HG03139 (cell line): ENCODE results near the gene LUM.

Experiments
- ATAC-seq: cut with Tn5 transposase; IDR thresholded peaks from one replicate; pipeline ENCODE4 v1.9.1; 2021; ENCODE audit not compliant: unreplicated experiment

The LUM gene

DNA sequence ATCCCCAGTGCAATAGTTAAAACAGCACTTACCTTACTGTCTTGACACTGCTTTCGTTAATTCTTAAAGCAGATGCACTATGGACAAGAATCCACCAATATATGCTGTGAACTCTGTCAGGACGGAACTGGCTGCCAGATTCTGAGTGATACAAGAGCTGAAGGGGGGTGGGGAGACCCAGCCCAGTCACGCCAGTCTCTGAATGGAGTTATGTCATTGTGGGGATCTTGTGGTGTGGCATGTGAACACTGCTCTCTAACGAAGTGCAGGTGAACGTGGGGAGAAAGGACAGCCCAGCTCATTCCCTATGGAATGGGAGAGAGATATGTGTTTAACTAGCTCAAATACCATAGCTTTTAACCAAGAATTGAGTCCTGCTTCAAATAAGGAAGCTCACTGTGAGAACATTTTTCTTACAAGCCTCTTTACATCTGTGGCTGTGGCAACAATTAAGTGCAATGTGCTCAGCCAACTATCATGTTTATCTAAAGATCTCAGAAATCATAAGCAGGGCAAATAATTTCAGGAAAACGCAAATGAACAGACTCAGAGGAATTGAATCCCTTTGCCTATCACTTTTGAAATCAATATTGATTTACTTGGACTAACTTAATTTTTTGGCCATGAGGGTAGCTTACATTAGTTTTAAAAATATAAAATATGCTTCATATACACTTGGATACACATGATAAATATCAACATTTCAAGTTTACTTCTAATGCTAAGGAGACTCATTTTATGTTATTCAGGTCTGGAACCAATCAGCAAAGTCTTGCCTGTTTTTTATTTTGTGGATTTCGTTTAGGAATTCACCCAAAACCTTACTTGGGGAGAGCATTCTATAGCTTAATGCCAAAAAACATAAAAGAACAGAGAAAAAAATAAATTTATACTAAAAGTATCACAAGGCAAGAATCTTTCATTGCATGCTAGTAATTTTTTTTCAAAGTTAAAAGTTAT lies at the start of gene LUM:
TSS of gene LUM (minus strand) at position 129 of the 960 bp plus-strand sequence. CDS start 2,515 bp downstream, outside the sequence.
- no peak for ATAC-seq

DNA sequence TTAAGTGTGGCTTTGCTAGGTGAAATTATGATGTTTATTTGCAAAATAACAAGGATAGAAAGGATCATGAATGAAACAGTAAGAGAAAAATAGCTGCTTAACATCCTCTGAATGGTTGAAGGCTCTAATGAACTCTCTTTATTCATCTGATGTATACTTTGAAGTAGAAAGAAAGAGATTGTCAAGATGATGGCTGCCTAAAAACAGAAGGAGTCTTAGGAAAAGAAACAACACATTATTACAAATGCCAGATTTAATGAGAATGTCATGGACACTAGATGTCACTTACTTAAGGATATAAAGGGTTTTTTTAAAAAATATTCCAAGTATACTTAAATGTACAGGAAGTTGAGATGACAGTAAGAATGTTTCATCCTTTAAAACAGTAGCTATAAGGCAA lies 49.7 kb upstream of the LUM start:
- ATAC-seq = no peak

- no peak for ATAC-seq
Measured at GRCh38 chr12:91155990-91156389, 44.7 kb upstream of the LUM start.

DNA sequence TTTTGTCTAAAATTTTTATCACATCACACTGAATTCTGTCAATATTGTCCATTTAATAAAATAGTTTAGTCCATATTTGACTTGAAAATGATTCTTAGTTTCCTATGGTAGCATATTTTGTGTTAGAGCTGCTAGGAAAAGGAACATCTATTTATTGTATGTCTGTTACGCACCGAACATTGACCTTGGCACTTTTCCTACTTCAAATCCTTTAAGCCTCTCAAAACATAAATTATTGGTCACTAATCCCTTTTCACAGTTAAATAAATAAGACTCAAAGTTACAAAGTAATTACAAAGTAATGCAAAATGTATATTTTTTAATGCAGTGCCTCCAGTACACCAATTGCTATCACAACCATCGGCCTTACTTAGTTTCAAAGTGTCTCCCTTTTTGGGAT lies 42.8 kb upstream of the LUM start:
- ATAC-seq = no peak

DNA sequence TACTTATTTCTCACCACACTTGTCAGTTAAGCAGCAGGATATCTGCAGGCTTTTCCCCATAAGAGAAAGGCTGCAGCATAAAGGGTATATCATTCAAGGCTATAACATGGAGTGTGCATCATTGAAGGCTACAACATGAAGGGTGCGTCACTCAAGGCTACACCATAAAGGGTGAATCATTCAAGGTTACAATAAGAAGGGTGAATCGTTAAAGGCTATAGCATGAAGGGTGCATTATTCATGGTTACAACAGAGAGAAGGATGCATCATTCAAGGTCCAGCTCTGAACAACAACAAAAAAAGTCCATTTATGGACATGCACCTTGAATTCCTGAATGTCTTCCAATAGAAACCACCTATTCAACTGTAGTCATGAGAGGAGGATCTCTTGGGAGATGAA lies 32.8 kb upstream of the LUM start:
- no peak for ATAC-seq

DNA sequence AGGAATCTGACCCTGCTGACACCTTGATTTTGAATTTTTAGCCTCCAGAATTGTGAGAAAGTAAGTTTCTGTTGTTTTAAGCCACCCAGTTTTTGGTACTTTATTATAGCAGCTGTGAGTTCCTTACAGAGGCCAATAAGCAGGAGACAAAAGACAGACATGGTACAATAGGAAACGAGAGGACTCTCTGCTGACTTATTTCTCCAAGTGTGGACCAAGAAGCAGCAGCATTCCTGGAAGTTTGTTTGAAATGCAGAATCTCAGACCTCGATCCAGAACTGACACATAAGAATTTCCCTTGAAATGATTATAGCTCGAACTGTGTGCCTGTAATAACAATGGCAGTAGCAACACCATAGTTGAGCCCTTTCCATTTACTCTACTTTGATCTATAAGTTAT lies 31.9 kb upstream of the LUM start:
- ATAC-seq = no peak

DNA sequence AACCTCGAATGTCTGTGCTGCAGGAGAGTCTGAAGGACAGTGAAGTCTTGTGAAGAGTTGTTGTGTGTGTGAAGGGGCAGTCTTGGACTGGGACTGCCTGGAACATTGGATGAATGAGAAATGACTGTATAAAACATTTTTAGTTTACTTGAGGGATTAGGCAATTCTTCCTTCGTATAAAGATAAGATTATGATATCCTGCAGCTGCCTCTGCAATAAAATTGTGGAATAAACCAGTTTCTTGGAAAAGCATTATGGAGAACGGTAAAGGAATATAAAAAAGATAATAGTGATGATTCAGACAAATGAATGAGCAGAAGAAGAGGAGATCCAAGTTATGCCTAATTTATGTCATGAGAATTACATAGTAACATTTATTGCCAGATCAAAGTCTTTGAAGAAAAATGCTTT lies 30.9 kb upstream of the LUM start:
- no peak for ATAC-seq

- ATAC-seq = no peak
Measured at GRCh38 chr12:91140026-91140931, 29.0 kb upstream of the LUM start.

- no peak for ATAC-seq
Measured at GRCh38 chr12:91139286-91139685, 28.0 kb upstream of the LUM start.

- no peak for ATAC-seq
Measured at GRCh38 chr12:91138337-91138920, 27.1 kb upstream of the LUM start.

DNA sequence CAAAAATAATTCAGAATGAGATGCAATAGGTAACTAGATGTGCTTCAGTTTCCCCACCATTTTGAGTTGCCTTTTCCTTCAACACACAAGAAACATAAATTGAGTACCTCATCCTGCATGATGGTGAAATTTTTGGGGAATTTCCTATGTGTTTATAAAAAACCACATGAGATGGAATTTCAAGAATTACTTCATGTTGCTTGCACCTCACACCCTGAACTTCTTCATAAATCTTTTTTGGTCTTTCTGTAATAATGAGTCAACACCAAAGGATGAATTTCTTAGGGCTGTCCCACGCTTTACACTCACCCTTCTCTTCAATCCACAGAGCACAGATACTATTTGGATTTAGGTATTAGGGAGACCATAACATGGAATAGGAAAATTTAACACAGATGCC lies 22.6 kb upstream of the LUM start:
- ATAC-seq = no peak

GRCh38 chr12:91129662-91130362 lies 18.5 kb upstream of the LUM start:
- ATAC-seq = no peak

DNA sequence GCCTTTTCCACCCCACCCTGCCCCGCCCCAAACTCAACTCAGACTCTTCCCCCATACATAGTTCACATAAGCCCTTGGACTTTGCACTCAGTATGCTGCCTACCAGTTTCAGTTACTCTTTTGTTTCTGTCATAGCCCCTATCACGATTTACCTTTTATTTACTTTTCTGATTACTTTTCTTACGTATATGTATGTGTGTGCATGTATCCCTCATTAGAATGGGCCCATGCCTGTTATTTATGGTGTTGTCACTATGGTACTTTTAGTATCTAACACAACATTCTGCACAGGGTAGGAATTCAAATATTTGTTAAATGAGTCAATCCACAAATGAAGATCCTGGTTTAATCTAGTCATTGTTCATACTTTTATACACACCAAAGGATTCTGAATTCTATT lies 16.5 kb upstream of the LUM start:
- no peak for ATAC-seq

DNA sequence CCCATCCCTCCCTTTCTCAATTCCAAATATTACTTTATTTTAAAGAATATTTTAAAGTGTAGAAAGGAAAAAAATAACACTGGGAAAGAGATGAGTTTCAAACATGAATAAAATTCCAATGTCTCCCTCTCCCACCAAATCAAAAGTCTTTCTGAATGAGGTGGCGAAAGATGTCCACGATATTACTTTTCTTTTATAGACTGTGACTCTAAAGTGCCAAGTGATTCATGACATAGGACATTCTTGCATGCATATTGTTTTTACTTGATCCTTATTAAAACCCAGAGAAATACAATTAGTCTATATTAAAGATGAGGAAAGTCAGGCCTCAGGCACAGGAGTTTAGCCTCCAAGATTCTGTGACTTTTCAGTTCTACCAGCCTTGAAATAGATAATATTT lies 16.0 kb upstream of the LUM start:
- no peak for ATAC-seq

DNA sequence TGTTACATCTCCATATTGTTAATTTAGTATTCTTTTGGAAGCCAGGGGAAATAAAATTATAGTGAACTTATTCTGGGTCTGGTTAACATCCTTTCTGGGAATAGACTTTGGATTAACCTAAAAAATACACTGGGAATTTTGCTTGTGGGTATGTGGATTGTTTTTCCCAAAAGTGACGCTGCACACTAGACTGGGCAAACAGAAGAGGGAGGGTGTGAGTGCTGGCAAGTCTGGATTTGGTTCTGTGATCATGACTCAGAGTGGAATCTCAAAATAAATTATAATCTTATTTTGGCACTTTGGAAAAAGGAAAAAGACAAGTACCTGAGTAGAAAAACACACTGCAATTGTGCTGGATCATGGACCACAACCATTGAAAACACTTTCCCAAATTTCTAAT lies 15.2 kb upstream of the LUM start:
- no peak for ATAC-seq

GRCh38 chr12:91123236-91123916 lies 12.1 kb upstream of the LUM start:
- no peak for ATAC-seq

DNA sequence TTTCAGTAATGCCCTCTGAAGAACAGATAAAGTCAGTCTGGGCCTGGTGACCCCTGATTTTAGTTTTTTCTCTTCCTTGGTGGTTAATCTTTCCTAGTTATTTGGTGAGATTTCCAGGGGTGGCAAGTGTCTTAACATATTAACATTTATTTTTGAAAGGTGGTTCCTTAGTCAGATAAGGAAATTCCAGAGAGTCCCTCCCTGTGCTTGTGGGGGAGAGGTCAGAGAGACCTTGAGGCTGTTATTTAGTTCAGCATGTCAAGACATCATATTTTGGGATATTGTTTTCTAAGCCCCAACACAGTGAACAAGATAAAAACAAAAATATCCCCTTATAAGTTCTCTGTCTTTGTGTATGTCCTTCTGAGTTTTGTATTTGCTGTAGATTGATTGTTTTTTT lies 9.5 kb upstream of the LUM start:
- no peak for ATAC-seq

DNA sequence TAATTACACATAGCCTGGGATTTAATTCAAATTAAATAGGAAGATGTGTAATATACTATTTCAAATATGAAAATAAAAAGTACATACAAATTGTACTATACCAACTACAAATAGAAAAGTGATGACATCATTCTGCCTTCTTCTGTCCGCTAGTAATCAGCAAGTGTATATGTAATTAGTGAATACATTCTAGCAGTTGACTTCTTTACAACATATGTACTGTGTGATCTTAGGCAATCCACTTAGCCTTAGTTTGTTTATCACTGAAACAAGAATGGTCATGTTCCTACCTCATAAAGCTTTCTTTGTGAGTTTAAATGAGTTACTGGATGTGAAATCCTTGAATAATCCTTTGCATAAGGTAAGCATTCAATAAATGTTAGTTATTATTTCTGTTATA lies 7.8 kb upstream of the LUM start:
- ATAC-seq = no peak

DNA sequence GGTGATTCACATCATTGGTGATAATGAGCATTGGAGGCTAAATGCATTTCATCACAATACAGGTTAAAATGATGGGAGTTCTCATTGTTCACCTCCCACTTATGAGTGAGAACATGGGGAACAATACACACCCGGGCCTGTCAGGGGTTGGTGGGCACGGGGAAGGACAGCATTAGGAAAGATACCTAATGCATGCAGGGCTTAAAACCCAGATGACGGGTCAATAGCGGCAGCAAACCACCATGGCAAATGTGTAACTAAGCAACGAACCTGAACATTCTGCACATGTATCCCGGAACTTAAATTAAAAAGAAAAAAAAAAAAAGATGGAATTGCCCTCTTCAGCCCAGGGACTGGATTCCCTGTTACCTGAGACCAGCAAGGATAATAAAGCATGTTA lies 2.3 kb upstream of the LUM start:
- no peak for ATAC-seq

DNA sequence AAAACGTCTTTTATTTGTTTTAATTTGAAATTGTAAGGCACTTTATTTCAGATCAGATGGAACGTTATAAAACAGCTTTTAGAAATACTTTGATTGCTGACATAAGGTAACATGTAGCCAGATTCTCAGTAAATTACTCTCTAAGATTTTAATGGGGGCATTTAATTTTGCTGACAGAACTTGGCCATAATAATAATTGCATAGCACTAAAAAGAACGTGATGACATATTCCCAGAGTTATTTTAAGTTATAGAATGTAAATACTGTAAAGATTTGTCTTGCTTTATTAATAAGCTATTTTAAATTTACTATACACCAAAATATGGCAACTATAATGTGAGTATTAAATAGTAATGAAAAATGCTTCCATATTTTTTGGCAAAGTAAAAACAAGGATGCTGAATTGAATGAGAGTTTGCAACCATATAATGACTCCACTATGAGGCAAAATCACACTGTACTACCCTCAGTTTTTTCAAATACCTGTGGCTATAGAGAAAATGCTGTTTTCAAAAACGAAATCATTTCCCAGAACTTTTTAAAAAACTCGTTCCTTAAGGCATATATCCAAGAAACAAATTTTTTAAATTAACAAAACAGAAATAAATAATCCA lies 876 bp downstream of the LUM start:
- ATAC-seq = no peak
